ENCODE measurements around the gene NDUFB3.
A peak's percentile ranks its signal among the peaks of the same experiment; 100 is the strongest.

NDUFB3 gene

DNA sequence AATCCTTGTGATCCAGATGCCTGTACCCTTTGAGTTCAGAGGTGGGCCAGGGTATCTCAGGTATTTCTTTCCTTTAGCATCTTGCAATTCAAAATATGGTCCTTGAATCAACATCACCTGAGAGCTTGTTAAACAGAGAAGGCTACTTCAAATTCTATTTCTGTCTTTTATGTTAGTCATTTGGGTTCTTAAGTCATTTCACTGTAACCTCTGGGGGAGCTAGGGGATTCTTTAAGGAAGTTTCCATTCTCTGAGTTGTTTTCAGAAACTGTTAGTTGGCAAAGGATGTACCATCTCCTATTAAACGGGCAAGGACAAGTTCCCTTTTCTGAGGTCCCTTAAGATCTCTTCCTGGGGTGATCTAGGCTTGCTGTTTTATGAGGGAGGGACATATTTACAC, 60.7 kb downstream of the NDUFB3 start:
- Histone ChIP-seq H3F3A (ENCODE audit: insufficient read depth, low read length) (peaks cover 24% of the 10 kb centered on the region), H3K9me3 (replicated peaks; ENCODE audit: insufficient read depth, low read length) (no peaks in the 10 kb centered on the region), H3K36me3 (replicated peaks; ENCODE audit: insufficient read depth, low read length) (peaks cover 4% of the 10 kb centered on the region; the same call in 1 of the 2 replicates), H3K9ac (ENCODE audit: low read length) (no peak overlapping the region), H3K4me1 (ENCODE audit: low read length) (peaks cover 44% of the 10 kb centered on the region), H3K4me3 (ENCODE audit: low read length) (no peak overlapping the region), H4K20me1 (ENCODE audit: insufficient read depth, low read length) (no peaks in the 10 kb centered on the region), H3K4me2 (ENCODE audit: low read depth, low read length) (no peak overlapping the region), H3K9me2 (replicated peaks; ENCODE audit: insufficient read depth, low read length) (no peaks in the 10 kb centered on the region), H3K27me3 (replicated peaks; ENCODE audit: insufficient read depth, low read length) (no peaks in the 10 kb centered on the region), H3K79me2 (ENCODE audit: low read length) (peaks cover 84% of the 10 kb centered on the region), H2AFZ (ENCODE audit: low read length) (no peak overlapping the region), H3K27ac (ENCODE audit: low read length) (peak overlapping the region; percentile 5; the same call in 1 of the 2 replicates)
- no peak for DNase-seq
- TF ChIP-seq EZH2 (optimal IDR thresholded peaks at IDR 0.05; ENCODE audit: low read depth, low read length) (no peak), EZH2phosphoT487 (IDR thresholded peaks at IDR 0.05; ENCODE audit: low read length) (no peak)
- TF ChIP-seq, protein P1, sequence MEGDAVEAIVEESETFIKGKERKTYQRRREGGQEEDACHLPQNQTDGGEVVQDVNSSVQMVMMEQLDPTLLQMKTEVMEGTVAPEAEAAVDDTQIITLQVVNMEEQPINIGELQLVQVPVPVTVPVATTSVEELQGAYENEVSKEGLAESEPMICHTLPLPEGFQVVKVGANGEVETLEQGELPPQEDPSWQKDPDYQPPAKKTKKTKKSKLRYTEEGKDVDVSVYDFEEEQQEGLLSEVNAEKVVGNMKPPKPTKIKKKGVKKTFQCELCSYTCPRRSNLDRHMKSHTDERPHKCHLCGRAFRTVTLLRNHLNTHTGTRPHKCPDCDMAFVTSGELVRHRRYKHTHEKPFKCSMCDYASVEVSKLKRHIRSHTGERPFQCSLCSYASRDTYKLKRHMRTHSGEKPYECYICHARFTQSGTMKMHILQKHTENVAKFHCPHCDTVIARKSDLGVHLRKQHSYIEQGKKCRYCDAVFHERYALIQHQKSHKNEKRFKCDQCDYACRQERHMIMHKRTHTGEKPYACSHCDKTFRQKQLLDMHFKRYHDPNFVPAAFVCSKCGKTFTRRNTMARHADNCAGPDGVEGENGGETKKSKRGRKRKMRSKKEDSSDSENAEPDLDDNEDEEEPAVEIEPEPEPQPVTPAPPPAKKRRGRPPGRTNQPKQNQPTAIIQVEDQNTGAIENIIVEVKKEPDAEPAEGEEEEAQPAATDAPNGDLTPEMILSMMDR (IDR thresholded peaks at IDR 0.05; ENCODE audit: low read length), result no peak
